Measurements from ENCODE around the gene CNOT10.

CNOT10 gene

DNA sequence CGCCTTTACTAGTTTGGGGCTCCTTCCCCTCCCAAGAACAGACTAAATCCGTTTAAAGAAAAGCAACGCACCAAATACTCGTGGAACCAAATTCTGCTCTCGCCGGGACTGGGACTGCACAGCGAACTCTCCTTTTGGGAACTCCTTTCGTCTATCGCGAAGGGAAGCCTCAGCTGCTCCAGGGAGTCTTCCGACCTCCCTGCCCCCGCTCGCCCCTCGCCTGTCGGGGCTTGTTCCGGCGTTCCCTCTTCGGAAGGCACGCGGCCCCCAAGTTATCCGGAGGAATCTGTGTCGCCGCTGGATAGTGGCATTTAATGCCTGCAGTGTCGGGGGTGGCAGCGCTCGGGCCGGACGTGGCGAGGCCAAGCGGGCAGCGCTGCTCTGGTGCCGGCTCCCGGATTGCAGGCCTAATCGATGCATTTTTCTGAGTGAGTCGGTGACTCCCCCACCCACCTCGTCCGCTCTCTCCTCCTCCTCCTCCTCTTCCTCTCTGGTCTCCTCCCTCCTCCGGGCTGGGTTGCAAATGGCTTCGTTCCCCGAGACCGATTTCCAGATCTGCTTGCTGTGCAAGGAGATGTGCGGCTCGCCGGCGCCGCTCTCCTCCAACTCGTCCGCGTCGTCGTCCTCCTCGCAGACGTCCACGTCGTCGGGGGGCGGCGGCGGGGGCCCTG lies 132.7 kb downstream of the CNOT10 start, which contains the start of gene TRIM71:
Gene TRIM71, plus strand, starts transcription at position 440 of the 671 bp plus-strand sequence. Its CDS starts 84 bp downstream, at position 524.
- no peak for DNase-seq (ENCODE audit: low read depth)

DNA sequence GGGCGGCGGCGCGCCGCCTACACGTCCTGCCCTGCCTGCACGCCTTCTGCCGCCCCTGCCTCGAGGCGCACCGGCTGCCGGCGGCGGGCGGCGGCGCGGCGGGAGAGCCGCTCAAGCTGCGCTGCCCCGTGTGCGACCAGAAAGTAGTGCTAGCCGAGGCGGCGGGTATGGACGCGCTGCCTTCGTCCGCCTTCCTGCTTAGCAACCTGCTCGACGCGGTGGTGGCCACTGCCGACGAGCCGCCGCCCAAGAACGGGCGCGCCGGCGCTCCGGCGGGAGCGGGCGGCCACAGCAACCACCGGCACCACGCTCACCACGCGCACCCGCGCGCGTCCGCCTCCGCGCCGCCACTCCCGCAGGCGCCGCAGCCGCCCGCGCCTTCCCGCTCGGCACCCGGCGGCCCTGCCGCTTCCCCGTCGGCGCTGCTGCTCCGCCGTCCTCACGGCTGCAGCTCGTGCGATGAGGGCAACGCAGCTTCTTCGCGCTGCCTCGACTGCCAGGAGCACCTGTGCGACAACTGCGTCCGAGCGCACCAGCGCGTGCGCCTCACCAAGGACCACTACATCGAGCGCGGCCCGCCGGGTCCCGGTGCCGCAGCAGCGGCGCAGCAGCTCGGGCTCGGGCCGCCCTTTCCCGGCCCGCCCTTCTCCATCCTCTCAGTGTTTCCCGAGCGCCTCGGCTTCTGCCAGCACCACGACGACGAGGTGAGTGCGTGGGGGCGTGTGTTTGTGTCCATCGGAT lies 133.4 kb downstream of the CNOT10 start:
- no peak for DNase-seq (ENCODE audit: low read depth)

DNA sequence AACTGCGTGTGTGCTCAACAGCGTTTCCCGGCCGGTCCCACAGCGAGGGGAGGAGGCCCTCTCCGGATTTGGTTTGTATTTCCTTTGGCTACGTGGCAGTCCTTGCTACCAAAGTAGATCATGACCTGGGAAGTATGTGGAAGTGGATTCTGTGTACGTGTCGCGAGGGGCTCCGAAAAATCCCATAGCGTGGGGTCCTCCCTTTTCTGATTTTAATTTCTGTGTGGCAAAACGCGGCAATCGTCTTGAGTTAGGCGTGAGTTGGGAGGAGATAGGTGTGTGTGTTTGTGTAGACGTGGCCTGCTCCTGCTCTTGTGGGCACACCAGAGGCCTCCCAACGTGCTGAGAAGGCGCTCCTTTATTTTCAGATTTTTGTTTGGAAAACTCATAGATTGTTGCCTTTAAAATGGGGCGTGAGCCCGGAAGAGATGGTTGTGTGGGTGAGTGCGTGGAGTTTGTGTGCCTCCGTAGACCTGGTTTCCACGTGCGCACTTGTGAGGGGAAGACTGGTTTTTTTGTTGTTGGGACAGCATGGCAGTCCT lies 134.1 kb downstream of the CNOT10 start:
- no peak for DNase-seq (ENCODE audit: low read depth)

DNA sequence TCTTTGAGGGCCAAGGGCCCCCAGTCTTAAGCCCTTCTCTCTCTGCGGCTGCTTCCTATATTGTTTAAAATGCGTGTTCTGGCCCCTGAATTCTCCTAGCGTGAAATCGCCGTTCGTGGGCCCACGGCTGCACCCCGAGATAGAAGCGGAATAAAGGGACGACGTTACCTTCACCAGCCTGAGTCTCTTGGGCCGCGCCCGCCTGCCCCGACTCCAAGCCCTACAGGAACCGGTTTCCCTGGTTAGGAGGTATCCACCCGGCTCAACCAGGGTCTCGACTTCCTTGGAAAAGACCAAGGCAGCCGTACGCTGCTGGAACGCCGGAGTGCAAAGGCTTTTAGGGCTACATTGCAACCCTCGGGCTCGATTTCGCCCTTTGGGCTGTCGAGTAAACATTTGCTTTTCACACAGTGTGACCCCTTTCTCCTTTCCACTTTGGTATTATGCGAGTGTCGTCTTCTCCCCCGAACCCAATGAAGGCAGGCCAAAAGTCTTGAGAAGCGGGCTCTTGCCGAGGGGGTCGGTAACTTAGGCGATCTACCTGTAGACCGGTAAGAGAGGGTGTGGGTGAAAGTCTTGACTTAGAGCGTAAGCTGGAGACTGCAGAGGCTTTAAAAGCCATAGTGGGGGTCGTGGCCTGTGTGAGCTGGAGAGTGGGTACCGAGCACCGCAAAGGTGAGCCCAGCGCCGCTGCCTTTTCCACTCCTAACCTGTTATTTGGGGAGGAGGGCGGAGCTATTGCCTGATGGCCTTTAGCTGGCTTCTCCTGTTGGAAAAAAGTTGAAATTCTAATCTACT lies 134.8 kb downstream of the CNOT10 start:
- no peak for DNase-seq (ENCODE audit: low read depth)

DNA sequence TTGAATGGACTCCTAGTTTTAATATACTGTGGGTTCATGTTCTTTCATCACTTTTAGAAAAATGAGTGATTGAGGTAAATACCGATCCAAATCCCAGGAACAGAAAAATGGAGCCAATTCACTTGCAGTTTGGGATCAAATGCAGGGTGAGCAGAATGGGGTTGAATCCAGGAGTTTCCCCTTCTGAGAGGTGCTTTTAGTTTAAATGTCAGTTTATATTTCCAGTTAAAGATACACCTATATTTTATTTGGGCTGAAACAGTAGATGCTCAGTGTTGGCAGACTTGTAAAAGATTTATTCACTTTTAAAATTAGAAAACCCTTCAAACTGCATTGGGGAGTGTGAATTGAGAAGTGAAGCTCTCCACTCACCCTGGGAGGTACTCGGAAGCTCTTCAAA lies 135.4 kb downstream of the CNOT10 start:
- DNase-seq (ENCODE audit: low read depth) = no peak

DNA sequence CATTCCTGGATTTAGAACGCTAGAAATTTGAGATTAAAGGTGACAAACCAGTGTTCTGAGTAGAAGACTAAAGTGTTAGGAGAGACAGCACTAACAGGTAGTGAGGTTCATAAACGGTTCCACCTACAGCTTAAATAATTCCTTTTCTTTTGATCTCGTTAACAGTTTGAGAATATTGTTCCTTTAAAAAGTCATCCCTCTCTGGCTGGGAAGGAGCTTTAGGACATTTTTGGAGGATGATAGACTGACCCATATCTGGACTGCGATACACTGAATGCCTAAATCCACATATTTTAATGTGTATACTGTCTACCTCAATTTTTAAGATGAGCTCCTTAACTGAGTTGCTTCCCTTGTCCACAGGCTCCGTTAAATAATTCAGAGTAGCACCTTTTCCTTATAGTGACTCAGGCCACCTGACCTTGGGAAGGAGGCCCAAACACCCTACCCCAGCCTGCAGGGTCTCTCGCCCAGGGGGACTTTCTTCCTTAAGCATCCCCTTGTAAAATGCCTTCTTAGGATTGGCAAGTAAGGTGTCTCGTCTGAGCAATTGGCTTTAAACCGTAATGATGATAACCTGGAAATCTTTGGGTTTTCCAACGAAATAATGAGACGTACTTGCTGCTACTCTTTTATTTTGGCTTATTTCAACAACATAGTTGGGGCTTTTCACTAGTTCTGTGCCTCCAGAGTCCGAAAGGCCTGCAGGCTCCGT lies 136.1 kb downstream of the CNOT10 start:
- no peak for DNase-seq (ENCODE audit: low read depth)

DNA sequence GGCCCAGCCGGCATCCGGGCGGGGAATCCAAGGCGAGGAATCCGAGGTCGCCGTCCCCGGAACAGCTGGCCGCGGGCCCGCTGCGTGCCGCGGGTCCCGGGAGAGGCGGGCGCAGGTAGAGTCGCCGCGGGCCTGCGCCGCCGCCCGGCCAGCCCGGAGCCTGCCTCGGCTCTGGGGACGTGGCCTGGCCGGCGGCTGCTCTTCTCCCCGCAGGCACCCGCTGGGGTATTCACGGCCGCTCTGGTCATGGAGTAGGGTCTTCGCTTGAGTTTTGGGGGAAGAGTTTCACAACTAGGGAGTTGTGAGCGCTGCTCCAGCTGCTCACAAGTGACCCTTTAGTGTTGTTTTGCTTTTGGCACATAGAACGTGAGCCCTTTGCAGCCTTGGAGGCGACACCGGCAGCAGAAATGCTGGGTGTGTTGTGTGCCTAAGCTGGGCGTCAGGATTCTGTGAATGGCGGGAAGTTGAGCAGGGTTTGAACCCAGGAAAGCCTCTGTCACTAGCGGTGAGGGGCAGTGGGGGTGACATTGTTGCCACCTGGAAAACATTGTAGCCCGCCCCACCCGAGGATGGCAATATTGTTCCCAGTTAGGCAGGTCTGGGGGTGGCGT lies 136.8 kb downstream of the CNOT10 start:
- DNase-seq (ENCODE audit: low read depth) = no peak

DNA sequence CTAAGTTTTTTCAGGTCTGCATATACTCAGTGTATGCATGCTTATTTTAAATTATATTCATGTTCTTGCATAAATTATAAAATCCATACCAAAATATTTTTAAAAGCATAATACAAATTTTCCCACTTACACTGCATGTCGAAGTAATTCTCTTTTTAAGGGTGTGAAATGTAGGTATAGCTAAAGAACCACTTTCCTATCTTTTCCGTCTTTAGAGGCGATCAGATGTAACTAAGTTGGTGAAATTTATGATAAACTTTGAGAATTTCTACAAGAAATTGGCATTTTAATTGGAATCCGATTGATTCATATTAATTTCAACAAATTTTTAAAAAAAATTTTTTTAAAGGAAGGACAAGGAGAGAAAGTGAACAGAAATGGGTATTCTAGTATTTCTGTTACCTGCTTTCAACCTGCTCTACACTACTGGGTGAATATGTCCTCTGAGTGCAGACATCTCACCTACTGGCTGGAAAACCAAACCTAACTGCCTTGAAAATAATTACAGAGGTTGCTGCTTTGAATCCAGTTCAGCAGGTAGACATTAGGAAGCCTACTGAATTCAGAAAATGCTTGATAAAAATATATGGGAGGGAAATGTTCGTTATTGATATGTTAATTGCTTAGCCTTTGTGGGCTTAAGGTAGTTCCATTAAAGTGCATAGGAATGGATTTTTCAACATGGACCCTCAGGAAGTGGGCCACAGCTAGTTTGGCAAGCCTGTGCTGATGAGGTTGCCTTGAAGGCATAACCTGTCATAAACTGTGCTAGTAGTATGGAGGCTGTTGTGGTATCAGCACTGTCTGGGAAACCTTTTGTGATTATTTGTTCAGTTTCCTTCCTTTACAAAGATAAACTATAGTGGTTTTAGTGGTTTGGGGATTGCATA lies 137.9 kb downstream of the CNOT10 start:
- DNase-seq (ENCODE audit: low read depth) = no peak
